ENCODE measurements around the gene DCC.

The DCC gene

GRCh38 chr18:53268455-53268854, 928.5 kb downstream of the DCC start:
- TF ChIP-seq CTCF (conservative IDR thresholded peaks at IDR 0.05) = no peak
- no peak overlapping the region for H3K27ac ChIP-seq

- TF ChIP-seq CTCF (conservative IDR thresholded peaks at IDR 0.05) = no peak
- H3K27ac ChIP-seq = no peak overlapping the region
These were observed 941.4 kb downstream of the DCC start for GRCh38 chr18:53281406-53281805.

GRCh38 chr18:53283708-53284107, 943.7 kb downstream of the DCC start:
- no peak for TF ChIP-seq CTCF (conservative IDR thresholded peaks at IDR 0.05)
- H3K27ac ChIP-seq = no peak overlapping the region

- H3K27ac ChIP-seq = no peak overlapping the region
- TF ChIP-seq CTCF (conservative IDR thresholded peaks at IDR 0.05) = peak; percentile 13; the same call in 1 of the 2 replicates
These were observed 965.5 kb downstream of the DCC start for GRCh38 chr18:53305461-53305860.

- no peak overlapping the region for H3K27ac ChIP-seq
- no peak for TF ChIP-seq CTCF (conservative IDR thresholded peaks at IDR 0.05)
These were observed 979.6 kb downstream of the DCC start for GRCh38 chr18:53319628-53320027.

- H3K27ac ChIP-seq = no peak overlapping the region
- TF ChIP-seq CTCF (conservative IDR thresholded peaks at IDR 0.05) = no peak
These were observed 982.2 kb downstream of the DCC start for GRCh38 chr18:53322163-53322562.

GRCh38 chr18:53324353-53324752, 984.4 kb downstream of the DCC start:
- no peak for TF ChIP-seq CTCF (conservative IDR thresholded peaks at IDR 0.05)
- H3K27ac ChIP-seq = no peak overlapping the region
